Fibroblast of the aortic adventitia (primary cell): Measurements from ENCODE around the gene ABCG1. TPM values are rescaled to one million over a fixed set of nuclear protein-coding genes. Genes with fewer than 3 reads are reported as not detected.

Experiments
- DNase-seq: peaks from one replicate; pipeline ENCODE4 v3.0.0-alpha.2; 2010; ENCODE audit warnings: low read depth
- H3K4me3 ChIP-seq: 2 replicates; pipeline ENCODE4 v1.5.1; 2011; ENCODE audit warnings: low read depth, mild to moderate bottlenecking, control low read depth, low read length, moderate library complexity
- total RNA-seq: library from RNA; depleted of rRNA; stranded (reverse); fragments of >200 nt; gene quantifications from 2 replicates; pipeline ENCODE4 v1.2.3, GENCODE V29; 2012; ENCODE audit warnings: low replicate concordance
- TF ChIP-seq, protein P1 (sequence below): IDR thresholded peaks from 2 replicates; pipeline ENCODE4 v1.5.1; 2011; ENCODE audit warnings: mild to moderate bottlenecking, low read length, control low read depth, inconsistent platforms; ENCODE audit not compliant: insufficient read depth

Gene ABCG1
- total RNA-seq, 1 donor, result 0.09 TPM

- H3K4me3 ChIP-seq, result no peak overlapping the region
- DNase-seq, result no peak
- TF ChIP-seq, protein P1, sequence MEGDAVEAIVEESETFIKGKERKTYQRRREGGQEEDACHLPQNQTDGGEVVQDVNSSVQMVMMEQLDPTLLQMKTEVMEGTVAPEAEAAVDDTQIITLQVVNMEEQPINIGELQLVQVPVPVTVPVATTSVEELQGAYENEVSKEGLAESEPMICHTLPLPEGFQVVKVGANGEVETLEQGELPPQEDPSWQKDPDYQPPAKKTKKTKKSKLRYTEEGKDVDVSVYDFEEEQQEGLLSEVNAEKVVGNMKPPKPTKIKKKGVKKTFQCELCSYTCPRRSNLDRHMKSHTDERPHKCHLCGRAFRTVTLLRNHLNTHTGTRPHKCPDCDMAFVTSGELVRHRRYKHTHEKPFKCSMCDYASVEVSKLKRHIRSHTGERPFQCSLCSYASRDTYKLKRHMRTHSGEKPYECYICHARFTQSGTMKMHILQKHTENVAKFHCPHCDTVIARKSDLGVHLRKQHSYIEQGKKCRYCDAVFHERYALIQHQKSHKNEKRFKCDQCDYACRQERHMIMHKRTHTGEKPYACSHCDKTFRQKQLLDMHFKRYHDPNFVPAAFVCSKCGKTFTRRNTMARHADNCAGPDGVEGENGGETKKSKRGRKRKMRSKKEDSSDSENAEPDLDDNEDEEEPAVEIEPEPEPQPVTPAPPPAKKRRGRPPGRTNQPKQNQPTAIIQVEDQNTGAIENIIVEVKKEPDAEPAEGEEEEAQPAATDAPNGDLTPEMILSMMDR, result no peak
Observed at GRCh38 chr21:42280356-42281180, 61.6 kb downstream of the ABCG1 start.

GRCh38 chr21:42281181-42281680 is 62.3 kb downstream of the ABCG1 start:
- H3K4me3 ChIP-seq, result no peak overlapping the region
- DNase-seq, result no peak
- TF ChIP-seq, protein P1, result no peak

GRCh38 chr21:42282021-42282420 is 63.1 kb downstream of the ABCG1 start:
- H3K4me3 ChIP-seq, result no peak overlapping the region
- no peak for DNase-seq
- TF ChIP-seq, protein P1, result no peak

DNA sequence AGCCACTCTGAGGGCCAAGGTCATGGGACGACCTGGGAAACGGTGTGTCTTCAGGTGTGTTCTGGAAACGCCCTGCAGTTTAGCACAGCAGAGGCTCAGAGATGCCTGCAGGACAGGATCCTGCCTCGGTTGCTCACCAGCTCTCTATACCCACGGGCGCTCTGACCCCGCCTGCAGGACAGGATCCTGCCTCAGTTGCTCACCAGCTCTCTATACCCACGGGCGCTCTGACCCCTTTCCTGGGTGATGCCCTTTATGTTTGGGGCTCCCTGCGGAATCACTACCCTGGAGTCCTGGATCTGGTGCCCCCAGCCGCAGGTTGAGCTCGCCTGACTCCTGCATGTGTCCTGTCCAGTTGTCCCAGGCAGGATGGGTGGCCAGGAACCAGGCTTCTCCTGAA is 63.8 kb downstream of the ABCG1 start:
- TF ChIP-seq, protein P1, result no peak
- DNase-seq, result no peak
- no peak overlapping the region for H3K4me3 ChIP-seq

DNA sequence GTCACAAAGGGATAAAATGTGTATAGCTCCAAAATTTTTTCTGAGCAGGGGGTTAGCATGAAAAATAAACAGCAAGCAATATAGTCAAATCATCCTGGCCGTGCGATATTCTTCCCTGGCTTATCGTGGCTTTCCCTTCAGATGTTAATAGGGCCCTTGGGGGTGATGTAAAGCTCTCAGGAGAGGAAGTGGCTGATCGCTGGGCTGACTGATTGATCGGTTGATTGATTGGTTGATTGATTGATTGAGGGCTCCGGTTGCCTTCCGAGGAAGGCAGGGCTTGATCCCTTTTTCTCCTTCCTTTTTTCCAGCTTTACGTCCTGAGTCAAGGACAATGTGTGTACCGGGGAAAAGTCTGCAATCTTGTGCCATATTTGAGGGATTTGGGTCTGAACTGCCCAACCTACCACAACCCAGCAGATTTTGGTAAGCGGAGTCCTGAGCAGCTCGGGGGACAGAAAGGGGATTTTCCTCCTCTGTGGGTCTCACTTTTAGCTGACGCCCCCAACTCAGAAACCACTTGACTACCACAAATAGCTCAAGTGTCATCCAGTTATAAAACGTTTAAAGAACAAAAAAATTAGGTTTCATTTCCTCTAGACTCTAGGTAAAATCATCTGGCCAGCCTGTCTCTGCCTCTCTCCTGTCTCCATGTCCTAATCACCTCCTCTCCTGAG is 66.8 kb downstream of the ABCG1 start:
- no peak for DNase-seq
- TF ChIP-seq, protein P1, result no peak

DNA sequence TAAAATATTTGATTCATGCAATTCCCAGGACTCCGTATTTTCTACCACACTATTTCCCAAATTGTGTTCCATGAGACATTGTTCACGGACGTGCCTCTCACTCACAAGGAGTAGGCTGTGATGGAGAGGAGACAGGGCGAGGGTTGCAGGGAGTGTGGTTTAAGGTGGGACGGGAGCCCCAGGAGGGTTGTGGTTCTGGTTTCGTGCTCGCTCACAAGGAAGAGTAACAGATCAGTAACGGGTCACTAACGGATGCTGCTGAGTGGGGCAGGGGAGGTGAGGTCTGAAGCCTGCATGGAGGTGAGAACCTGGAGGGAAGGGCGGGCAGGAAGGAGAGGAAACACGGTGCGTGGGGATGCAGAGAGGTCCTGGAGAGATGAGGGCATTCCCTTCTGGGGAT is 67.5 kb downstream of the ABCG1 start:
- no peak overlapping the region for H3K4me3 ChIP-seq
- TF ChIP-seq, protein P1, result no peak
- no peak for DNase-seq

More for the DNA sequence above, 66.8 kb downstream of the ABCG1 start:
- H3K4me3 ChIP-seq, result no peak overlapping the region
